Brain pericyte (primary cell): ENCODE results near the gene SREK1IP1.
"Not testable (repeated sequence)": the region's sequence is repeated elsewhere in the genome, so short reads cannot be mapped to it uniquely, and the experiment has no call there.

Source experiments
- DNase-seq: peaks from one replicate; pipeline ENCODE4 v3.0.0-alpha.2; 2012; ENCODE audit warnings: low read depth, low spot score

The SREK1IP1 gene

DNA sequence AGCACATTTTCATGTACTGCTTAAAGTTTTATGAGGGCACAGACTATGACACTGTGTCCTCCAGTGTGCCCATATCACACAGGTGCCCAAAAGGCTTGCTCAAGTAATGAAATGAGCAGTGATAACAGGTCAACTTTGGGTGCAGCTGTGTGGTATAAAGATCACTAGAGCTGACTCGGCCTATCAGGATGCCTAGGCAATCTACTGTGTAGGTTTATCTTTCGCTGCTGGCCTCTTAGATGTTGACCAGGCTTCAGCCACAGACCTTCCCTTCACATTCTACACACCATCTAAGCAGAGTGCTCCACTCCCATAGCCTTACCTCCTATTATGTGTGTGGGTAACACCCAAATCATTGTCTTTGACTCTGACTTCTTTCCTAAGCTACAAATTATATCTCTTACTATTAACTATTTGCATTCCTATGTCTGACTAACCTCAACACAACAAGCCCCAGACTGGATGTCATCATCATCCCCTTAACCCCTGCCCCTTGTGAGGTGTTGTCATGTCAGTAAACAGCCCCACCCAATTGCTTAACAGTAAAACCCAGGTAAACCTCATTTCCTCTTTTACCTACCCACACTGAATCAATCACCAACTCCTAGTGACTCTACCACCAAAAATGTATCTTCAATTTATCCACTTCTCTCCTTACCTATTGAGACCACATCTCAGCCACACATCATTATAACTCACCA, 2.5 kb downstream of the SREK1IP1 start:
- DNase-seq: no peak

DNA sequence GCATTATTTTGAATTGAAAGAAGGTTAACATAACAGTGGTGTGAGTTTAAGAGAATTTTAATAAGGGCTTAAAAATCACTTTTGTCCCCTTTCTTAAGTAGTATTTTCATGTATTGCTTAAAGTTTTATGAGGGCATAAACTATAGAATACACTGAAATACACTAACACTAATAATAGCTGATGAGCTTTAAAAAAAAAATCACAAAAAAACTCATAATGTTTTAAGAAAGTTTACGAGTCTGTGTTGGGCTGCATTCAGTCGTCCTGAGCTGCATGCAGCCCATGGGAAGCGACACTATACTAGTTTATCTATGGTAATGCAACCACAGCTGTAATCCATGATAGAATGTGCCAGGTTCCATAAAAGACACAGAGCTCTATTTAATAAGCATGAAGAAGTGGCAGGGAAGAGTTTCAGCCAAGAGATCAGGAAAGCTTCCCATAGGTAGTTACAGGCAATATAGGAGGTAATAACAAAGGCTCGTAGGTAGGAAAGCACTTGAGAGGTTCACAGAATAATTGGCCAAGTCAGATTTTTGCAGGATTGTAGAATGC, 4.5 kb downstream of the SREK1IP1 start:
- no peak for DNase-seq

DNA sequence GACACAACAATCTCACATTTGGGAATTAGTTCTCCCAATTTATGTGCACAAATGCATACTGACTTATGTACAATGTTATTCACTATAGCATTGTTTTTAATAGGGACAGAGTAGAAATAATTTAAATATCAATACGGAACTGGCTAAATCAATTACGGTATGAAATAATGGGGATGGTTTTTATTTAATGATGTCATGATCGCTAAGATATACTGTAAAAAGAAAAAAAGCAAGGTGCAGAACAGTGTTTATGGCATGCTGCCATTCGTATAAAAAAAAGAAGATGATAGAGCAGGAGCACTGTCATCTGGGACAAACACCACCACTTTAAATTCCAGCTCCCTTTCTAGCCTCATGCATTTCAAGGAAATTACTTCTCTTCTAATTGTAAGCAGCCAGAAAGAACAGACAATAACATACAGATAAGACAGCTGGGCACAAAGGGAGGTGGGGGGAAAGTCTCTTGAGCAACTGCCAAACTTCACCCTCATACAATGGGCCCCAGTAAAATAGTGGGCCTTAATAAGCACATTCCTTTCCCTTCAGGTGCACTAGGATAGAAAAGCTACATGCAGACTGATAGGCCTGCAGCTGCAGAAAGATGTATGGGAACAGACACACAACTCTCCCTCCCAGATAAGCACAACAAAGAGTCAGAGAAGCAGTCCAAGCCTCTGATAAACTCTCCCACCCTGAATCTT, 8.4 kb downstream of the SREK1IP1 start:
- no peak for DNase-seq

DNA sequence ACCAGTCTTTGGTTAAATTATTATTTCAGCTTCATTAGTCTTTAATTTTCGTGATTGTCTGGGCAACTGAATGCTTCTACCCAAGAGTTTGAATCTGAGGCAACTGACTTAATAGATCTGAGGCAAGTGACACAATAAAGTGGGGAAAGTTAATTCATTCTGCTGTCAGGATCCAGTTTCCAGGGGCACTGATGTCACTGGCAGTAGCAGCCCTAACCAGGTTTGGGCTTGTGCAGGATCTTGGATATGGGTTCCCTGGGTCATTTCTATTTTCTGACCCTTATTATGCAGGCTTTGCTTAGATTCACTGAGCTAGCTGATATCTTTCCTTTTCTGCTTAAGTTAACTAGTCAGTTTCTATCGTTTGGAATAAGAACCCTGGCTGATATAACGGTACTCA, 9.6 kb downstream of the SREK1IP1 start:
- DNase-seq: no peak

DNA sequence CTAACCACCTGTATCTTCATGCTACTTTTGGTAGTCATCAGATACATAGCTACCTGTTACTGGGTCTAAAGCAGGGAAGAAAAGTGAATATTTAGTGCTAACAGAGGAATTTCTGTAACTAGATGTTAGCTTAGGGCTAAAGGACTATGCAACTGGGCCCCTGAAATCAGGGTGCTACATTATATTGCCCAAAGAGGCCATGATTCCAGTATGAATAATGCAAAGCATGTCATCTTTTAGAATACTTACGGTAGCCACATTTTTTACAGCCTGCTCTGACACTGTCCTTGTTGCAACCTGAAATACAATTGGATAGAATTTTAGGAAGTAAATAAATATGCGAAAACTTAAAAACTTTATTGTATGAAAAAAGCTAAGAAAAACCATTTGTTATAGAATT, 14.4 kb downstream of the SREK1IP1 start:
- DNase-seq: no peak

DNA sequence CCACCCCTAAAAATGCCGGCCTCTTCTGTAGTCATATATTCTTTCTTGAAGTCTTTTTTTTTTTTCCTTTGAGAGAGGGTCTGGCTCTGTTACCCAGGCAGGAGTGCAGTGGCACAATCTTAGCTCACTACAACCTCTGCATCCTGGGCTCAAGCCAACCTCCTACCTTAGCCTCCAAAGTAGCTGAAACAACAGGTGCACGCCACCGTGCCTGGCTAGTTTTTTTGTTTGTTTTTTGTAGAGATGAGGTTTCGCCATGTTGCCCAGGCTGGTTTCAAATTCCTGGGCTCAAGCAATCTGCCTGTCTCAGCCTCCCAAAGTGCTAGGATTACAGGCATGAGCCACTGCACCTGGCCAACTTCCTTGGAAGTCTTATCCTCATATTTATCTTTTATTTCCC, 19.1 kb downstream of the SREK1IP1 start:
- DNase-seq: no peak

DNA sequence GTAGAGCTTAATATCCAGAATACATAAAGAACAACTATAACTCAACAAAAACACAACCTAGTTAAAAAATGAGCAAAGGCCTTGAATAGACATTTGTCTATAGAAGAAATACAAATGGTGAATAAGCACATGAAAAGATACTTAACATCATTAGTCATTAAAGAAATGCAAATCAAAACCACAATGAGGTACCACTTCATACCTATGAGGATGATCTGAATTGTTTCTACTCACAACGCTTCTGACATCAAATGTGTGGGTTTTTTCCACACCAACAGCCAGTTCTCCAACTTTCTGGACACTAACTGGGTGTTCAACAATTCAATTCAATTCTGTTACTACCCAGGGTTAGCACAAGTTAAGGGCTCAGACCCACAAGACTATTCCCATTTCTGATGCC, 22.0 kb downstream of the SREK1IP1 start:
- DNase-seq: no peak

DNA sequence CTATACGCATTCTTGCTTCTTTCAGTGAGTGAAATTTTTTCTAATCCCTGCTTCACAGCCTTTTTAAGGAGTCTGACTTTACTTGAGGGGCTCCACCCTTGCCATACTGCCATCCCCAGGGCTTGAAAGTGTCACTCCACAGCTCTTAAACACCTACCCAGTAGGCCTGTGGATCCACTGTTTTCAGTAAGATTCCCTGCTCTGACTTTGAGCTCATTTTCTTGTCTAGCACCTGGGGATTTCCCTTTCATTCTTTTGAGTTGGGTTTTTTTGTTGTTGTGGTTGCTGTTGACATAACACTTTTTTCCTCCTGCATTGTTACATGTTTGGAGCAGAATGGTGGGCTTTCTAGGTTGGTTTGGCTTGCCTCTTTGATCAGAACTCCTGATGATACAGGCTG, 23.6 kb downstream of the SREK1IP1 start:
- no peak for DNase-seq

DNA sequence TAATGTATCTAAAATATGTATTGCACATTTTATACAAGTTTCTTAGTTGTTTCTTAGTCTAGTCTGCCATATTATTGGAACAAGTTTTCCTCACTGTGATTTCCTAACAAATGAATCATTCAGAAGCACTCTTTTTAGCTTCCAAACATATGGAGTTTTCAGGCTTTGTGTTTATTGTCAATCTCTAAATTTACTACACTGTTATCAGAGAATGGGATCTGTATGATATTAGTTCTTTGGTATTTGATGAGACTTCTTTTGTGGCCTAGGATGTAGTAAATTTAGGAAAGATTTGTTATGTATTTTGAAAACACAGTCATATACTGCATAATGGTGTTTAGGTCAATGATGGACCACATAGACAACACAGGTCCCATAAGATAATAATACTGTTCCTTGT, 25.7 kb downstream of the SREK1IP1 start:
- DNase-seq: no peak

DNA sequence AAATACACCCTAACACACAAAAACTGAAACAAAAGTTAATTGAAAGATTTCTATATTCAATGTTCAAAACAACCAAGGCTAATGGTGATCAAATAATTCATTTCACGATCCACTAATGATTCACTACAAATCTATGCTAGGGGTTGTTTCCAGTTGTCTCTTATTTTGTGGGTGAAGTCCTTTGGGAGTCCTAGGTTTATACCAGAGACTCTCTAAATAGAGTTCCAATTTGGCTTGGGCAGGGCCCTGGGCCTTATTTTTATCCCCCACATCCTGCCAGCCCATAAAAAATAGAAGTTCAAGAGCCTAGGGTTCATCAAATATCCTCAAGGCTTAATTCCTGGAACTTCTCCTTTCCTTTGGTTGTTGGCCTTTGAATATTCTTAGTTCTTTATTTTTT, 26.1 kb downstream of the SREK1IP1 start:
- no peak for DNase-seq

DNA sequence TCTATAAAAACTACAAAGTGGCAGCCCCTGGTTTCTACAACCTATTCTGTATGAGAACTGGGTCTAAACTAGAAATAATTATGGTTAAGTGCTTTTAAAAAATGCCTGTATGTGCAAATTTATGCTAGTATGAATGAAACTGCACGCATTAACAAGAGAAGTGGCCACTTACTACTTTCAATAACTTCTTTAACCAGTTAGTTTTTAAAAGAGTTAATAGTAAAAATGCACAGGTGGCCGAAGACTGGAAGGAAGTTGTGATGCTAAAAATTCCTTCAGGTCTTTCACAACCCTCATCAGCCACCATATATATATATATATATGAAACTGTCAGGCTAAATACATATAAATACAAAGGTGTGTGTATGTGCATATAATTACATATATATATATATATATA, 41.3 kb downstream of the SREK1IP1 start:
- DNase-seq: no peak

DNA sequence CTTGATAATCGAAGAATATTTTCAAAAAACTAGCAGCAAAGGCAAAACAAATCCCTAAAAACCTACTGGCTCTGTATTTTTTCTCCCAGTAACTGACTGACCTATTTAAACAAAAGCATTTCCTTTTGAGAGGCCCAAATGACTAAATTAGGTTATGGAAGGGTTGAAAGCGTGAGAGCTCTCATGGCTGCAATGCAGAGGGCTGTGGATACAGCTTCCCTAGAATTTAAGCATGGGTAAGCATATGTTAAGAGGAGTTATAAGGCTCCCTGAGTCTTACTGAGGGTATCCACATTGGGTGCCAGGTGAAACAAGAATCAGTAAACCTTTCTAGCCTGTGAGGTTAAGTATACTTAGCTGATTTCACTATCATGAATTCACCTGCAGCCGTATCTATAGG, 45.9 kb downstream of the SREK1IP1 start:
- no peak for DNase-seq

DNA sequence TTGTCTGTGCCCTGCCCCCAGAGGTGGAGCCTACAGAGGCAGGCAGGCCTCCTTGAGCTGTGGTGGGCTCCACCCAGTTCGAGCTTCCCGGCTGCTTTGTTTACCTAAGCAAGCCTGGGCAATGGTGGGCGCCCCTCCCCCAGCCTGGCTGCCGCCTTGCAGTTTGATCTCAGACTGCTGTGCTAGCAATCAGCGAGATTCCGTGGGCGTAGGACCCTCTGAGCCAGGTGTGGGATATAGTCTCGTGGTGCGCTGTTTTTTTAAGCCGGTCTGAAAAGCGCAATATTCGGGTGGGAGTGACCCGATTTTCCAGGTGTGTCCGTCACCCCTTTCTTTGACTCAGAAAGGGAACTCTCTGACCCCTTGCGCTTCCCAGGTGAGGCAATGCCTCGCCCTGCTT, 54.0 kb downstream of the SREK1IP1 start:
- DNase-seq: not testable (repeated sequence)

DNA sequence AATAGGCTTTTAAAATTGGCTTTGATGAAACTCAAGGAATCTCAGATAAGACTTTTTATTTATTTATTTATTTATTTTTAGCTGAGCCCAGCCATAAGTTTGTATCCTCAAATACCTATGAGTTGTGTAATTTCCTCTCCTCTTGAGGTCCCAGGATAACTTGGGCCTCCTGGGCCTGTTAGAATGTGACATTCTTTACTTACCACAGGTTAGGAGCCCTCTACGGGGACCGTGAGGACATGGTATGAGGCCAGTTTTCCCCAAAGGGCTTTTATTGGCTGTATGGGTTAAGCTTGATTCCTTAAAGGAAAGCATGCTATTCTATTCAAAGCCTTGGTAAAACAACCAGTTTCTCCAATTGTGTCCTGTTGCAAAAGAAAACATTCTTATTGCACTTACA, 61.3 kb downstream of the SREK1IP1 start:
- no peak for DNase-seq

DNA sequence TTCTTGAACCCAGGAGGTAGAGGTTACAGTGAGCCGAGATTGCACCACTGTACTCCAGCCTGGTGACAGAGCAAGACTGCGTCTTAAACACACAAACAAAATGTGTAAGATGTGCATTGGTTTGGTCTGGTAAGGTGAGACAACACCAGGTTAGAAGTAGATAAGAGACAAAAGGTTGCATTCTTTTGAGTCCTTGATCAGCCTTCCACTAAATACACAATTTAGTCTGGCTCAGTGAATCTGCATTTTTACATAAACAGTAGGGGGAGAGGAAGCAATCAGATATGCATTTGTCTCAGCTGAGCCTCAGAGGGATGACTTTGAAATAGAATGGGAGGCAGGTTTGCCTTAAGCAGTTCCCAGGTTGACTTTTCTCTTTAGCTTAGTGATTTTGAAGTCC, 62.4 kb downstream of the SREK1IP1 start:
- DNase-seq: not testable (repeated sequence)

DNA sequence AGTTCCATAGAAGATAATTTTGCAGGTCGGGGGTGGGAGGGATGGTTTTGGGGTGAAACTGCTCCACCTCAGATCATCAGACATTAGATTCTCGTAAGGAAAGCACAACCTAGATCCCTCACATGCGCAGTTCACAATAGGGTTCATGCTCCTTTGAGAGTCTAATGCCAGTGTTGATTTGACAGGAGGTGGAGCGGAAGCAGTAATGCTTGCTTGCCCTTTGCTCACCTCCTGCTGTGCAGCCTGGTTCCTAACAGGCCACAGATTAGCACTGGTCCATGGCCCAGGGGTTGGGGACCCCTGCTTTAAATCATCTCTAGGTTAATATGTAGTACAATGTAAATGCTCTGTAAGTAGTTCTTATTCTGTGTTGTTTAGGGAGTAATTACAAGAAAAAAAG, 67.7 kb downstream of the SREK1IP1 start:
- DNase-seq: no peak

DNA sequence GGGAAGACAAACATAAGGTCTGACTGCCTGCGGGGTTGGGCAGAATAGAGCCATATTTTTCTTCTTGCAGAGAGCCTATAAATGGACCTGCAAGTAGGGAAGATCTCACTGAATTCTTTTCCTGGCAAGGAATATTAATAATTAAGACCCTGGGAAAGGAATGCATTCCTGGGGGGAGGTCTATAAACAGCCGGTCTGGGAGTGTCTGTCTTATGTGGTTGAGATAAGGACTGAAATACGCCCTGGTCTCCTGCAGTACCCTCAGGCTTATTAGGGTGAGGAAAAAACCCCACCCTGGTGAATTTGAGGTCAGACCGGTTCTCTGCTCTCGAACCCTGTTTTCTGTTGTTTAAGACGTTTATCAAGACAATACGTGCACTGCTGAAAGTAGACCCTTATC, 72.1 kb downstream of the SREK1IP1 start:
- not testable (repeated sequence) for DNase-seq

DNA sequence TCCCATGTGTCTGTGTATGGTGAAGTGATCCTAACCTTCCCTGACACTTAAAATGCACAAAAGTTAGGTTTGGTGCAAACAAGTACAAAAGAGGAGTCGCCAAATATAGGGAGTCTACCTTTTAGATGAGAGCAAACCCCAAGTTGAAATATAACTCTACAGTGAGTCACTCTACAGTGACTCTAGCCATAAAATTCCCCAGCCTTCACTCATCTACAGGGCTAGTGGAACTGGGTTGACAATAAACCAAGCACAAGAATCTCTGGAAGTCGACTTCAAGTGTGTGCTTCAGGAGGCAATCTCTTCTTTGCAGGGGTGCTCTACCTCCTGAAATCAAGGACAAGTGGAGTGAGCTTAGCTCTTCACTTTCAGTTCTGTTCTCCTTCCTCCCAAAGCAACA, 74.9 kb downstream of the SREK1IP1 start:
- DNase-seq: no peak

DNA sequence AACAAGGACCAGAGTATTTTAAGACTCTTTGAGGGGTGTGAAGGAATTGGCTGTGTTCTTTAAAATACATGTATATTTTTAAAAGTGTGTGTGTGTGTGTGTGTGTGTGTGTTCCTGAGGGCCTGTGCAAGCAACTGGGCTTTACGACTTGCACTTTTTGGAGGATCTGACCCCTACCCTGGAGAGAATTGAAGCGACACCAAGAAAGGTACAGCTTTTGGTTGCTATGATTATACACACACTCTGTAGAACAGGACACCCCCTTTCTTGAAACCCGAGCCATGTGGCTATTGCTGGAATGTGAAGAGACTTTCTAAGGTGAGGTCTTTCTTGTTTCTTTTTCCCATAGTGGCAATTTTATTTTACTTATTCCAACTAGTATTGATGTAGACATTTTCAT, 77.2 kb downstream of the SREK1IP1 start:
- no peak for DNase-seq

DNA sequence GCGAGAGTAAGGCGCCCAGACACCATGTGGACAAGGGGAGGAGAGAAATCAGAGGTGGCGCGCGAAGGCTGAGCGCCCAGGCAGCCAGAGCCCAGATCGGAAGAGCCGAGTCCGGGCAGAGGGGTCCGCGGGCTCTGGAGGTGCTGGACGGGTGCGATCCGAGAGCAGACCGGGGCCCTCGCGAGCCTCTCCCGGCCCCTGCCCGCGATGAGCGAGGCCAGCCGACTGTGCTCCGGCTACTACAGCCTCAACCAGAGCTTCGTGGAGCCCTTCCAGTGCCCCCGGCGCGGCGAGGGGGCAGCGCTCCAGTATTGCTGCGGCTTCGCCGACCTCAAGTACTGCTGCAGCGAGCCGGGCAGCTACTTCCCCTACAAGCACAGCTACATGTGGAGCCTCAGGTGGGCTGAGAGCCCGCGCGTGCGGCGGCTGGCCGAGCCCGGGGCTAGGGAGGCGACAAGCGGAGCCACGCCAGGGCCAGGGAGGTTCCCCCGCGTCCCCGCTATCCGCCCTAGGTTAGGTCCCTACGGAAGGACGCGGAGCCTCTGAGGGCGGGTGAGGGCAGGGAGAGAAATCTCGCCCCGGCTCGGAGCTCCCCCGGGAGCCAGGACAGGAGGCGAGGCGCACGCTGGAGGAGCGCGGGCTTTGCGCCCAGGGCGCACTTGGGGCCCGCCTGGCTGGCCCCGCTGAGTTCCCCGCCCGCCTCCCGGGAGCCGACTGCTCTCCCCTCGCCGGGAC, 77.9 kb downstream of the SREK1IP1 start, which contains the start of gene SHISAL2B:
SHISAL2B (plus strand) TSS at position 87 of the 735 bp plus-strand sequence; CDS start at position 208, 121 bp downstream.
- DNase-seq: no peak

DNA sequence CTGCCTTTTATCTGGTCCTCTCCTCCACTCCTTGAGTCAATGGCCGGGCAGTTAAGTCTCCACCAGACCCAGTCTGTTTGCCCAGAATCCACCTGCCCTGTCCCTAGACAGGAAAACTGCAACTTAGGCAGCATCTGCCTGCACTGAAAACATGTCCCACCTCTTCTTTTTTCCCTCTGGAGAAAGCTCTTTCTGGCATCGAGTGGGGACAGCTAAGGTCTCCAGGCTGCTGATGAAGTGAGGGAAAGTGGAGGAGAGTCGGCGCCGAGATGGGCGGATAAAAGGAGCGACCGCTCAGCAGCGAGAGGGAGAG, 78.4 kb downstream of the SREK1IP1 start:
- DNase-seq: no peak

DNA sequence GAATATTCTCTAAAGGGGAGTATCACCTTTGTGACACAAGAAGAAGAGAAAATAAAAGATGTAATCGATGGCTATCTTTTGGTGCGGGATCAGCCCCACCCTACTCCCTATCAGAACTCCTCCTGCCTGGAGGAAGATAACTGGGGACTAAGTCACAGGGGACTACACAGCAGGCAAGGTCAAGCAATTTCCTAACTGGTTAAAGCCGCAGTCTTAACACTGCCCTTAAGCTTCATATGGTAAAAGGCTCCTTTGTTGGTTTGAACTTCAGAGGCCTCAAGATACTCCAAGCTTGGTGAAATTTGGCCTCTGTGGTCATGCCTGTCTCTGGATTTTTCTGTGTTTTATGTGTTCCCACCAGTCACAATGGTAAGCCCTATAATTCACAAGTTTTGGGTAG, 79.5 kb downstream of the SREK1IP1 start:
- no peak for DNase-seq

DNA sequence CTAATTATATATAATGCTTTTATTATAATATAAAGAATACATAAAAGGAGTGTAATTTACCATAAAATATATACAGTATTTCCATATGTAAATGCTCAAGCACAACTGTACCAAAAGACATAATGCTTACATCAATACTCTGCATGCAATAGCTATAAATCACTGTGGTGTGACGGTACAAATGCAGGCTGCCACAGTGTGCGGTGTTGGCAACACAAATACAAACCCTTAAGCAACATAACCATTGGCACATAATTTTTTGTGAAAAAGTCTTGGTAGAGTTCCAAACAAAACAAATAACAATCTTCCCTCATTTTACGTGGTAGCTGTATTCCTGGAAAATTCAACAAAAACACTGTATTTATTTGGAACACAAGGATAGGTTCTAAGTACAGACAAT, 80.1 kb downstream of the SREK1IP1 start:
- no peak for DNase-seq
